Peyer's patch (tissue), 4 donors: ENCODE measurements around the gene FRMPD2. TPM values are rescaled to one million over a fixed set of nuclear protein-coding genes. Genes with fewer than 3 reads are reported as not detected.

Experiments used
- DNase-seq, 3 donors: peaks; one replicate each; pipeline ENCODE4 v3.0.0-alpha.2; 2017 to 2019
- H3K27ac ChIP-seq, 4 donors: fragments of 200-600 bp; sonication (generic); one replicate each; pipeline ENCODE4 v1.5.1; 2016 to 2019
- H3K27me3 ChIP-seq, 2 donors: fragments of 200-600 bp; sonication (generic); one replicate each; pipeline ENCODE4 v1.5.1; 2019
- H3K36me3 ChIP-seq, 3 donors: fragments of 200-600 bp; sonication (generic); one replicate each; pipeline ENCODE4 v1.5.1; 2016 to 2019
- H3K4me1 ChIP-seq, 4 donors: fragments of 200-600 bp; sonication (generic); one replicate each; pipeline ENCODE4 v1.5.1; 2016 to 2019
- H3K4me3 ChIP-seq, 4 donors: fragments of 200-600 bp; sonication (generic); 1 replicate in 3 of 4; 2 replicates in 1 of 4; pipeline ENCODE4 v1.5.1; 2016 to 2019; ENCODE audit warnings: mild to moderate bottlenecking in 1 of 4
- H3K9me3 ChIP-seq, 4 donors: fragments of 200-600 bp; sonication (generic); one replicate each; pipeline ENCODE4 v1.5.1; 2016 to 2019; ENCODE audit warnings: mild to moderate bottlenecking in 1 of 4
- POLR2A ChIP-seq, 2 donors: fragments of 450-650 bp; IDR thresholded peaks; one replicate each; pipeline ENCODE4 v1.5.1; 2017; ENCODE audit warnings: antibody characterized with exemption in 2 of 2, mild to moderate bottlenecking in 2 of 2, moderate library complexity in 2 of 2
- total RNA-seq, 4 donors: library from RNA; depleted of rRNA; stranded (reverse); fragments of >200 nt; gene quantifications; one replicate each; pipeline ENCODE4 v1.1.0, GENCODE V29; 2016
- TF ChIP-seq, protein P1 (sequence below), 6 experiments: fragments of 450-650 bp in 4 of 6; fragments of 200-600 bp in 2 of 6; sonication (generic) in 1 of 6; IDR thresholded peaks; one replicate each; pipeline ENCODE4 v1.5.1; 2017 to 2019; ENCODE audit warnings: antibody characterized with exemption in 6 of 6, mild to moderate bottlenecking in 3 of 6, moderate library complexity in 1 of 6

The FRMPD2 gene
- total RNA-seq, 4 donors from 2014 or later = not detected

- Histone ChIP-seq H3K9me3 (no peaks in the 10 kb centered on the region), H3K4me3 (no peak overlapping the region), H3K27ac (no peak overlapping the region), H3K4me1 (peaks cover 0 to 3% (median 1%) of the 10 kb centered on the region in 4 donors), H3K27me3 (no peaks in the 10 kb centered on the region), H3K36me3 (no peaks in the 10 kb centered on the region)
- no peak for TF ChIP-seq POLR2A (IDR thresholded peaks at IDR 0.05)
- TF ChIP-seq, protein P1, sequence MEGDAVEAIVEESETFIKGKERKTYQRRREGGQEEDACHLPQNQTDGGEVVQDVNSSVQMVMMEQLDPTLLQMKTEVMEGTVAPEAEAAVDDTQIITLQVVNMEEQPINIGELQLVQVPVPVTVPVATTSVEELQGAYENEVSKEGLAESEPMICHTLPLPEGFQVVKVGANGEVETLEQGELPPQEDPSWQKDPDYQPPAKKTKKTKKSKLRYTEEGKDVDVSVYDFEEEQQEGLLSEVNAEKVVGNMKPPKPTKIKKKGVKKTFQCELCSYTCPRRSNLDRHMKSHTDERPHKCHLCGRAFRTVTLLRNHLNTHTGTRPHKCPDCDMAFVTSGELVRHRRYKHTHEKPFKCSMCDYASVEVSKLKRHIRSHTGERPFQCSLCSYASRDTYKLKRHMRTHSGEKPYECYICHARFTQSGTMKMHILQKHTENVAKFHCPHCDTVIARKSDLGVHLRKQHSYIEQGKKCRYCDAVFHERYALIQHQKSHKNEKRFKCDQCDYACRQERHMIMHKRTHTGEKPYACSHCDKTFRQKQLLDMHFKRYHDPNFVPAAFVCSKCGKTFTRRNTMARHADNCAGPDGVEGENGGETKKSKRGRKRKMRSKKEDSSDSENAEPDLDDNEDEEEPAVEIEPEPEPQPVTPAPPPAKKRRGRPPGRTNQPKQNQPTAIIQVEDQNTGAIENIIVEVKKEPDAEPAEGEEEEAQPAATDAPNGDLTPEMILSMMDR (IDR thresholded peaks at IDR 0.05) = no peak
- DNase-seq = no peak
Measured at GRCh38 chr10:48302515-48303476, 28.3 kb upstream of the FRMPD2 start.

- no peak for DNase-seq
- no peaks in the 10 kb centered on the region for H3K27me3 ChIP-seq
- H3K4me1 ChIP-seq = no peaks in the 10 kb centered on the region
- H3K36me3 ChIP-seq = no peaks in the 10 kb centered on the region
- H3K9me3 ChIP-seq = no peaks in the 10 kb centered on the region
- TF ChIP-seq, protein P1 (IDR thresholded peaks at IDR 0.05) = no peak
- TF ChIP-seq POLR2A (IDR thresholded peaks at IDR 0.05) = no peak
- no peak overlapping the region for H3K27ac ChIP-seq
- no peak overlapping the region for H3K4me3 ChIP-seq
Measured at GRCh38 chr10:48300556-48300955, 26.1 kb upstream of the FRMPD2 start.

GRCh38 chr10:48299692-48300091, 25.2 kb upstream of the FRMPD2 start:
- Histone ChIP-seq H3K4me1 (no peaks in the 10 kb centered on the region), H3K36me3 (no peaks in the 10 kb centered on the region), H3K9me3 (no peaks in the 10 kb centered on the region), H3K27ac (no peak overlapping the region), H3K4me3 (no peak overlapping the region), H3K27me3 (no peaks in the 10 kb centered on the region)
- DNase-seq = no peak
- TF ChIP-seq, protein P1 (IDR thresholded peaks at IDR 0.05) = no peak
- no peak for TF ChIP-seq POLR2A (IDR thresholded peaks at IDR 0.05)

DNA sequence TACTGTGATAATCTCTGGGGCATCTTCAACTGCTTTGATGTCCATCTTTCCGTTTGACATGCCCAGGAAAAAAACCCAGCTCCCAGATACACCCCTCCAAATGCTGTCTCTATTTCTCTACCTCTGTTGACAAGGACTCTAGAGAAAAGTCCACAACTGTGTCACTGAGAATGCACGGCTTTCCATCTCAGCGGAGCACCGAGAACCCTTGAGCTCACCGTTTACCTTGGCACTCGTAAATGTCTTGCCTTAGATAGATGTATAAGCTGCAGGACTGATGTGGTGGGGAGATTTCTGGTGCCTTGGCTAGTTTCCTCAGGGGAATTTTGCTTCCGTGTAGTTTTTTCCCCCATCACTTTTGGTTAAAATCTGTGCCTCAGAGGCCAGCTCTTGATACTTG, 24.6 kb upstream of the FRMPD2 start:
- Histone ChIP-seq H3K36me3 (no peaks in the 10 kb centered on the region), H3K27ac (no peak overlapping the region), H3K27me3 (no peaks in the 10 kb centered on the region), H3K9me3 (no peaks in the 10 kb centered on the region), H3K4me3 (no peak overlapping the region), H3K4me1 (no peaks in the 10 kb centered on the region)
- DNase-seq = no peak
- no peak for TF ChIP-seq POLR2A (IDR thresholded peaks at IDR 0.05)
- TF ChIP-seq, protein P1 (IDR thresholded peaks at IDR 0.05) = no peak

- no peak for DNase-seq
- no peak for TF ChIP-seq POLR2A (IDR thresholded peaks at IDR 0.05)
- TF ChIP-seq, protein P1 (IDR thresholded peaks at IDR 0.05) = no peak
- H3K27me3 ChIP-seq = no peaks in the 10 kb centered on the region
Measured at GRCh38 chr10:48296576-48297098, 22.1 kb upstream of the FRMPD2 start.

More at GRCh38 chr10:48296576-48297098, 22.1 kb upstream of the FRMPD2 start:
- Histone ChIP-seq H3K36me3 (no peaks in the 10 kb centered on the region), H3K9me3 (no peaks in the 10 kb centered on the region), H3K4me3 (no peak overlapping the region), H3K27ac (no peak overlapping the region), H3K4me1 (no peaks in the 10 kb centered on the region)
